GM12878 (cell line): ENCODE measurements around the gene NOP16. TPM values are rescaled to one million over a fixed set of nuclear protein-coding genes. Genes with fewer than 3 reads are reported as not detected.

Experiments
- ATAC-seq: fragments of 200-7000 bp; cut with Tn5 transposase; 3 replicates; pipeline ENCODE4 v1.9.1; 2020; ENCODE audit warnings: mild to moderate bottlenecking, moderate library complexity
- BruUV-seq: library from RNA; stranded (reverse); fragments of 400-500 nt; replicated peaks from 2 replicates; lab custom pipeline; 2021; lab: Mats Ljungman, UMichigan
- CTCF ChIA-PET: fragments of 300-600 bp; sonication (Branson Sonifier 250); formaldehyde crosslinking; extraction: SDS; loops from one replicate; lab custom pipeline; 2021; ENCODE audit warnings: inconsistent platforms; lab: Yijun Ruan, JAX
- POLR2A ChIA-PET: fragments of 350-600 bp; formaldehyde crosslinking; extraction: SDS; loops from one replicate; lab custom pipeline; 2021; ENCODE audit warnings: inconsistent platforms; lab: Charles Lee
- RAD21 ChIA-PET: fragments of 300-600 bp; sonication (Branson Sonifier 250); formaldehyde crosslinking; loops from one replicate; lab custom pipeline; 2023; ENCODE audit warnings: antibody characterized with exemption; ENCODE audit not compliant: unreplicated experiment; lab: Charles Lee
- SMC1A ChIA-PET: fragments of 300-600 bp; sonication (Branson Sonifier 250); formaldehyde crosslinking; loops from one replicate; lab custom pipeline; 2023; ENCODE audit not compliant: unreplicated experiment, uncharacterized antibody; lab: Charles Lee
- DNase-seq: peaks from one replicate; pipeline ENCODE4 v3.0.0-alpha.2; 2011; ENCODE audit warnings: low read depth, low spot score
- FAIRE-seq: peaks from 3 replicates; lab custom pipeline; 2011; peaks lifted over from hg19 to GRCh38; lab: Jason Lieb, UNC
- H2AFZ ChIP-seq: 2 replicates; pipeline ENCODE4 v1.6.0; 2011; ENCODE audit warnings: low read depth, low read length, control low read depth; ENCODE audit not compliant: control insufficient read depth
- H3K27ac ChIP-seq: 2 replicates; pipeline ENCODE4 v1.5.1; 2011; ENCODE audit warnings: control low read depth; ENCODE audit not compliant: control insufficient read depth, insufficient read depth
- H3K27me3 ChIP-seq, 2 experiments: replicated peaks in 1 of 2; 2 replicates each; pipeline versions ENCODE4 v1.6.0 to v1.6.1; 2011; ENCODE audit warnings: low read length in 1 of 2; ENCODE audit not compliant: control insufficient read depth in 2 of 2, insufficient read depth in 2 of 2
- H3K36me3 ChIP-seq, 2 experiments: 2 replicates each; pipeline ENCODE4 v1.5.1; 2011; ENCODE audit warnings: low read length in 1 of 2; ENCODE audit not compliant: control insufficient read depth in 2 of 2, insufficient read depth in 2 of 2
- H3K4me1 ChIP-seq: 2 replicates; pipeline ENCODE4 v1.6.1; 2011; ENCODE audit warnings: mild to moderate bottlenecking, low read length, moderate library complexity, mixed read lengths; ENCODE audit not compliant: control insufficient read depth, insufficient read depth
- H3K4me2 ChIP-seq: 2 replicates; pipeline ENCODE4 v1.6.0; 2011; ENCODE audit warnings: control low read depth; ENCODE audit not compliant: control insufficient read depth, insufficient read depth
- H3K4me3 ChIP-seq: fragments of 200-600 bp; sonication (generic); 2 replicates; pipeline ENCODE4 v1.5.1; 2016
- H3K79me2 ChIP-seq: 2 replicates; pipeline ENCODE4 v1.6.0; 2011; ENCODE audit warnings: low read length; ENCODE audit not compliant: control insufficient read depth, insufficient read depth
- H3K9ac ChIP-seq: 2 replicates; pipeline ENCODE4 v1.8.0; 2011; ENCODE audit warnings: low read length, control low read depth, mixed read lengths; ENCODE audit not compliant: control insufficient read depth, insufficient read depth
- H3K9me3 ChIP-seq: replicated peaks from 3 replicates; pipeline ENCODE4 v1.5.1; 2011; ENCODE audit warnings: mild to moderate bottlenecking, low read length; ENCODE audit not compliant: control insufficient read depth, insufficient read depth
- H4K20me1 ChIP-seq: 2 replicates; pipeline ENCODE4 v1.6.0; 2011; ENCODE audit not compliant: control insufficient read depth, insufficient read depth
- CREM ChIP-seq: IDR thresholded peaks from 2 replicates; pipeline ENCODE4 v1.6.1; 2014; ENCODE audit warnings: antibody characterized with exemption, low read depth
- HCFC1 ChIP-seq: fragments of 150-350 bp; IDR thresholded peaks from 2 replicates; pipeline ENCODE4 v1.6.1; 2014; ENCODE audit warnings: low read length
- IKZF2 ChIP-seq, 2 experiments: fragments of 450-650 bp; IDR thresholded peaks; 2 replicates each; pipeline ENCODE4 v1.6.1; 2017; ENCODE audit warnings: mild to moderate bottlenecking in 2 of 2, moderate library complexity in 2 of 2
- SMARCA5 ChIP-seq: fragments of 450-650 bp; IDR thresholded peaks from 2 replicates; pipeline ENCODE4 v1.6.1; 2017; ENCODE audit warnings: mild to moderate bottlenecking
- TCF12 ChIP-seq: IDR thresholded peaks from 2 replicates; pipeline ENCODE4 v1.6.1; 2011; ENCODE audit warnings: low read depth, mild to moderate bottlenecking, low read length
- ZNF207 ChIP-seq: fragments of 450-650 bp; IDR thresholded peaks from 2 replicates; pipeline ENCODE4 v1.6.1; 2014; ENCODE audit warnings: antibody characterized with exemption, mild to moderate bottlenecking, borderline replicate concordance
- WGBS: methylation state at CpG from one replicate; pipeline ENCODE4 v1.1.6; 2016; ENCODE audit warnings: low lambda C conversion rate; ENCODE audit not compliant: insufficient replicate concordance, insufficient coverage; ENCODE audit errors: missing lambda C conversion rate; 5-methylcytosine and 5-hydroxymethylcytosine counted together
- in situ Hi-C: fragments of 300-500 bp; cut with MboI; formaldehyde crosslinking; loops from 9 replicates; pipeline ENCODE4 v1.14.3; 2018; ENCODE audit warnings: mixed read lengths
- intact Hi-C: fragments of 100-400 bp; cut with micrococcal nuclease; formaldehyde crosslinking; loops from one replicate; pipeline ENCODE4 v1.14.2; 2022; ENCODE audit not compliant: unreplicated experiment
- polyA plus RNA-seq, 11 experiments: library from polyadenylated mRNA; depleted of rRNA in 4 of 11; unstranded in 6 of 11; stranded (reverse) in 5 of 11; fragments of >200 nt; fragmentation: Nextera tagmentation in 4 of 11; fragmentation: Illumina TruSeq in 1 of 11; extraction: Ambion mirVana in 4 of 11; extraction: Trizol in 1 of 11; gene quantifications; 1 replicate in 1 of 11; 2 replicates in 10 of 11; pipeline versions ENCODE4 v1.2.1 to v1.2.3, GENCODE V29; 2011 to 2016; ENCODE audit warnings: inconsistent platforms in 2 of 11, missing spikeins in 2 of 11, low read depth in 1 of 11
- total RNA-seq, 4 experiments: library from RNA; depleted of rRNA in 3 of 4; stranded (reverse); fragments of >200 nt in 3 of 4; fragmentation: Illumina TruSeq in 1 of 4; extraction: Trizol in 1 of 4; gene quantifications; 2 replicates each; pipeline versions ENCODE4 v1.2.1 to v1.2.3, GENCODE V29; 2013 to 2021
- TF ChIP-seq, protein P1 (sequence below): fragments of 450-650 bp; IDR thresholded peaks from 2 replicates; pipeline ENCODE4 v1.6.1; 2016; ENCODE audit warnings: mild to moderate bottlenecking
- TF ChIP-seq, protein P2 (sequence below): IDR thresholded peaks from 2 replicates; pipeline ENCODE4 v1.6.1; 2011; ENCODE audit warnings: low read depth, low read length, improper control_type of control experiment, borderline replicate concordance
- TF ChIP-seq, protein P3 (sequence below): fragments of 450-650 bp; formaldehyde crosslinking; IDR thresholded peaks from 2 replicates; pipeline ENCODE4 v1.5.0; 2022; ENCODE audit warnings: mild to moderate bottlenecking, missing genetic modification characterization
- TF ChIP-seq, protein P4 (sequence below): fragments of 450-650 bp; IDR thresholded peaks from 2 replicates; pipeline ENCODE4 v1.6.1; 2016; ENCODE audit warnings: mild to moderate bottlenecking, moderate library complexity, borderline replicate concordance

The NOP16 gene
- total and polyA plus RNA-seq, 10 of the 15 experiments (the other 5 are each of a cell fraction or from before 2014, with no cell fraction given), result 50.3 to 276 (median 116) TPM

DNA sequence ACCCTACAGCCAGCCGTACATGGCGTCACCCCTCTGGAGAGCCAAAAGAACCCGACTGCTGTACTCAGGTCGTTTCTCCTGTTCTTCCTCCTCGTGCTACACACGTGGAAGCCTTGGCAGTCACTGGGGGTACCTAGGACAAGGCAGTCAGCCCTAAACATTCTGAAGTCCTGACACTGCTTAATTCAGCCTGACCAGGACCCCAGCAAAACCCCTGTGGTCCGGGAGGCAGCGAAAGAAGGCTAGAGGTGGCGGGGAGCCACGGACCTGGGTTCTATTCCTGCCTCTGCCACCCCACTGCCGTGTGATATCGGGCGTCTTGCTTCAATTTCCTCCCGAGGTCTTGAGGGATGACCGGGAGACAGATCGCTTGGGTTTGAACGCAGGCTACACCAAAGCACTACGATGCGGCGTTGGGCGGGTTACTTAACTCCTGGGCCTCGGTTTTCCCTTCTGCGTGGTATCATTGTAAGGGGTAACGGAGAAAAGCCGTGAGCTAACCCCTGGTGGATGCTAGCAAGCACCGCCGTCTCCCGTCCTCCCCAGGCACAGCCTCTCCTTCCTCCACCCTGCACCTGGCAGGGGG lies 23.5 kb downstream of the NOP16 start:
- ATAC-seq, result no peak
- Histone ChIP-seq H3K9ac (peak overlapping the region; percentile 71), H3K4me1 (no peaks in the 10 kb centered on the region; the same call in 1 of the 2 replicates), H3K27ac (no peak overlapping the region), H4K20me1 (no peaks in the 10 kb centered on the region), H2AFZ (peak overlapping the region; percentile 92), H3K27me3 (no peaks in the 10 kb centered on the region), H3K79me2 (peaks cover 15% of the 10 kb centered on the region), H3K4me2 (peak overlapping the region; percentile 98), H3K9me3 (no peaks in the 10 kb centered on the region), H3K4me3 (peak overlapping the region; percentile 91), H3K36me3 (no peaks in the 10 kb centered on the region)
- intact Hi-C loops, result loop anchor here (1.0 kb wide), 1 partner anchor 23 kb away; the partner anchor contains the start of genes HIGD2A and NOP16
- FAIRE-seq, result no peak
- in situ Hi-C loops, result no loop called here
- RAD21 ChIA-PET, result no interaction called here
- CTCF ChIA-PET, result no interaction called here
- TF ChIP-seq CREM, result no peak
- TF ChIP-seq, protein P1, sequence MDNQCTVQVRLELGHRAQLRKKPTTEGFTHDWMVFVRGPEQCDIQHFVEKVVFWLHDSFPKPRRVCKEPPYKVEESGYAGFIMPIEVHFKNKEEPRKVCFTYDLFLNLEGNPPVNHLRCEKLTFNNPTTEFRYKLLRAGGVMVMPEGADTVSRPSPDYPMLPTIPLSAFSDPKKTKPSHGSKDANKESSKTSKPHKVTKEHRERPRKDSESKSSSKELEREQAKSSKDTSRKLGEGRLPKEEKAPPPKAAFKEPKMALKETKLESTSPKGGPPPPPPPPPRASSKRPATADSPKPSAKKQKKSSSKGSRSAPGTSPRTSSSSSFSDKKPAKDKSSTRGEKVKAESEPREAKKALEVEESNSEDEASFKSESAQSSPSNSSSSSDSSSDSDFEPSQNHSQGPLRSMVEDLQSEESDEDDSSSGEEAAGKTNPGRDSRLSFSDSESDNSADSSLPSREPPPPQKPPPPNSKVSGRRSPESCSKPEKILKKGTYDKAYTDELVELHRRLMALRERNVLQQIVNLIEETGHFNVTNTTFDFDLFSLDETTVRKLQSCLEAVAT, result peak; percentile 65
- 0 out of 2 replicates have a peak, but pooled peaks have one; percentile 51 for TF ChIP-seq TCF12
- TF ChIP-seq, protein P2, sequence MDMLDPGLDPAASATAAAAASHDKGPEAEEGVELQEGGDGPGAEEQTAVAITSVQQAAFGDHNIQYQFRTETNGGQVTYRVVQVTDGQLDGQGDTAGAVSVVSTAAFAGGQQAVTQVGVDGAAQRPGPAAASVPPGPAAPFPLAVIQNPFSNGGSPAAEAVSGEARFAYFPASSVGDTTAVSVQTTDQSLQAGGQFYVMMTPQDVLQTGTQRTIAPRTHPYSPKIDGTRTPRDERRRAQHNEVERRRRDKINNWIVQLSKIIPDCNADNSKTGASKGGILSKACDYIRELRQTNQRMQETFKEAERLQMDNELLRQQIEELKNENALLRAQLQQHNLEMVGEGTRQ, result no peak
- TF ChIP-seq ZNF207, result no peak
- TF ChIP-seq, protein P3, sequence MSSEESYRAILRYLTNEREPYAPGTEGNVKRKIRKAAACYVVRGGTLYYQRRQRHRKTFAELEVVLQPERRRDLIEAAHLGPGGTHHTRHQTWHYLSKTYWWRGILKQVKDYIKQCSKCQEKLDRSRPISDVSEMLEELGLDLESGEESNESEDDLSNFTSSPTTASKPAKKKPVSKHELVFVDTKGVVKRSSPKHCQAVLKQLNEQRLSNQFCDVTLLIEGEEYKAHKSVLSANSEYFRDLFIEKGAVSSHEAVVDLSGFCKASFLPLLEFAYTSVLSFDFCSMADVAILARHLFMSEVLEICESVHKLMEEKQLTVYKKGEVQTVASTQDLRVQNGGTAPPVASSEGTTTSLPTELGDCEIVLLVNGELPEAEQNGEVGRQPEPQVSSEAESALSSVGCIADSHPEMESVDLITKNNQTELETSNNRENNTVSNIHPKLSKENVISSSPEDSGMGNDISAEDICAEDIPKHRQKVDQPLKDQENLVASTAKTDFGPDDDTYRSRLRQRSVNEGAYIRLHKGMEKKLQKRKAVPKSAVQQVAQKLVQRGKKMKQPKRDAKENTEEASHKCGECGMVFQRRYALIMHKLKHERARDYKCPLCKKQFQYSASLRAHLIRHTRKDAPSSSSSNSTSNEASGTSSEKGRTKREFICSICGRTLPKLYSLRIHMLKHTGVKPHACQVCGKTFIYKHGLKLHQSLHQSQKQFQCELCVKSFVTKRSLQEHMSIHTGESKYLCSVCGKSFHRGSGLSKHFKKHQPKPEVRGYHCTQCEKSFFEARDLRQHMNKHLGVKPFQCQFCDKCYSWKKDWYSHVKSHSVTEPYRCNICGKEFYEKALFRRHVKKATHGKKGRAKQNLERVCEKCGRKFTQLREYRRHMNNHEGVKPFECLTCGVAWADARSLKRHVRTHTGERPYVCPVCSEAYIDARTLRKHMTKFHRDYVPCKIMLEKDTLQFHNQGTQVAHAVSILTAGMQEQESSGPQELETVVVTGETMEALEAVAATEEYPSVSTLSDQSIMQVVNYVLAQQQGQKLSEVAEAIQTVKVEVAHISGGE (CRISPR knock-in tag), result no peak
- TF ChIP-seq IKZF2 (IDR thresholded peaks at IDR 0.05), result no peak
- no peak for TF ChIP-seq SMARCA5
- TF ChIP-seq, protein P4, sequence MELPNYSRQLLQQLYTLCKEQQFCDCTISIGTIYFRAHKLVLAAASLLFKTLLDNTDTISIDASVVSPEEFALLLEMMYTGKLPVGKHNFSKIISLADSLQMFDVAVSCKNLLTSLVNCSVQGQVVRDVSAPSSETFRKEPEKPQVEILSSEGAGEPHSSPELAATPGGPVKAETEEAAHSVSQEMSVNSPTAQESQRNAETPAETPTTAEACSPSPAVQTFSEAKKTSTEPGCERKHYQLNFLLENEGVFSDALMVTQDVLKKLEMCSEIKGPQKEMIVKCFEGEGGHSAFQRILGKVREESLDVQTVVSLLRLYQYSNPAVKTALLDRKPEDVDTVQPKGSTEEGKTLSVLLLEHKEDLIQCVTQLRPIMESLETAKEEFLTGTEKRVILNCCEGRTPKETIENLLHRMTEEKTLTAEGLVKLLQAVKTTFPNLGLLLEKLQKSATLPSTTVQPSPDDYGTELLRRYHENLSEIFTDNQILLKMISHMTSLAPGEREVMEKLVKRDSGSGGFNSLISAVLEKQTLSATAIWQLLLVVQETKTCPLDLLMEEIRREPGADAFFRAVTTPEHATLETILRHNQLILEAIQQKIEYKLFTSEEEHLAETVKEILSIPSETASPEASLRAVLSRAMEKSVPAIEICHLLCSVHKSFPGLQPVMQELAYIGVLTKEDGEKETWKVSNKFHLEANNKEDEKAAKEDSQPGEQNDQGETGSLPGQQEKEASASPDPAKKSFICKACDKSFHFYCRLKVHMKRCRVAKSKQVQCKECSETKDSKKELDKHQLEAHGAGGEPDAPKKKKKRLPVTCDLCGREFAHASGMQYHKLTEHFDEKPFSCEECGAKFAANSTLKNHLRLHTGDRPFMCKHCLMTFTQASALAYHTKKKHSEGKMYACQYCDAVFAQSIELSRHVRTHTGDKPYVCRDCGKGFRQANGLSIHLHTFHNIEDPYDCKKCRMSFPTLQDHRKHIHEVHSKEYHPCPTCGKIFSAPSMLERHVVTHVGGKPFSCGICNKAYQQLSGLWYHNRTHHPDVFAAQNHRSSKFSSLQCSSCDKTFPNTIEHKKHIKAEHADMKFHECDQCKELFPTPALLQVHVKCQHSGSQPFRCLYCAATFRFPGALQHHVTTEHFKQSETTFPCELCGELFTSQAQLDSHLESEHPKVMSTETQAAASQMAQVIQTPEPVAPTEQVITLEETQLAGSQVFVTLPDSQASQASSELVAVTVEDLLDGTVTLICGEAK, result peak; percentile 26; the same call in 1 of the 2 replicates
- TF ChIP-seq HCFC1, result no peak
- WGBS, result 12% methylated on average over 28 of the region's 28 CpGs
- BruUV-seq, result no TSS peak
- SMC1A ChIA-PET, result no interaction called here
- no peak for DNase-seq
- POLR2A ChIA-PET, result no interaction called here
